NCI-H2029 treated with DMSO at 0.1 percent for 48 hours (cell line): ENCODE results near the gene LSM7.

Experiments used
- DNase-seq: peaks from one replicate; lab custom pipeline; 2025; lab: John Stamatoyannopoulos, UW

Gene LSM7

GRCh38 chr19:2328401-2329148 lies at the start of gene LSM7, which contains the start of gene SPPL2B:
TSS of gene LSM7 (minus strand) at chr19:2328586. CDS start at chr19:2328566, 20 bp downstream.
TSS of gene SPPL2B (plus strand) at chr19:2328684. CDS start at chr19:2328710, 26 bp downstream.
- peak; percentile 16 for DNase-seq

- DNase-seq = no peak
These were observed 48.6 kb upstream of the LSM7 start for GRCh38 chr19:2376784-2377519.

- DNase-seq = no peak
These were observed 47.2 kb upstream of the LSM7 start for GRCh38 chr19:2375353-2376121.

- DNase-seq = no peak
These were observed 46.4 kb upstream of the LSM7 start for GRCh38 chr19:2374808-2375207.

GRCh38 chr19:2372076-2372612 lies 43.8 kb upstream of the LSM7 start:
- DNase-seq = no peak

GRCh38 chr19:2371656-2372055 lies 43.3 kb upstream of the LSM7 start:
- no peak for DNase-seq

- DNase-seq = no peak
These were observed 37.0 kb upstream of the LSM7 start for GRCh38 chr19:2365201-2365970.

GRCh38 chr19:2363419-2363818 lies 35.0 kb upstream of the LSM7 start:
- no peak for DNase-seq

- DNase-seq = no peak
These were observed 34.5 kb upstream of the LSM7 start for GRCh38 chr19:2362970-2363300.

GRCh38 chr19:2362046-2362969 lies 33.9 kb upstream of the LSM7 start:
- DNase-seq = no peak

- DNase-seq = no peak
These were observed 33.1 kb upstream of the LSM7 start for GRCh38 chr19:2361246-2362045.

- no peak for DNase-seq
These were observed 32.4 kb upstream of the LSM7 start for GRCh38 chr19:2360833-2361232.

- no peak for DNase-seq
These were observed 31.8 kb upstream of the LSM7 start, which contains the start of gene TMPRSS9 for GRCh38 chr19:2359992-2360685. TSS of gene TMPRSS9 (plus strand) at chr19:2360265. CDS start at chr19:2389786, 29,521 bp downstream.

GRCh38 chr19:2358548-2359173 lies 30.3 kb upstream of the LSM7 start:
- no peak for DNase-seq

GRCh38 chr19:2357279-2358206 lies 29.2 kb upstream of the LSM7 start:
- no peak for DNase-seq

GRCh38 chr19:2356036-2356646 lies 27.8 kb upstream of the LSM7 start:
- no peak for DNase-seq
